GM19455 (cell line): ENCODE data around the gene NKAIN1.
"Not testable (repeated sequence)": the region's sequence is repeated elsewhere in the genome, so short reads cannot be mapped to it uniquely, and the experiment has no call there.

ENCODE experiments used
- ATAC-seq: cut with Tn5 transposase; IDR thresholded peaks from one replicate; pipeline ENCODE4 v1.9.1; 2021; ENCODE audit not compliant: unreplicated experiment

The NKAIN1 gene

DNA sequence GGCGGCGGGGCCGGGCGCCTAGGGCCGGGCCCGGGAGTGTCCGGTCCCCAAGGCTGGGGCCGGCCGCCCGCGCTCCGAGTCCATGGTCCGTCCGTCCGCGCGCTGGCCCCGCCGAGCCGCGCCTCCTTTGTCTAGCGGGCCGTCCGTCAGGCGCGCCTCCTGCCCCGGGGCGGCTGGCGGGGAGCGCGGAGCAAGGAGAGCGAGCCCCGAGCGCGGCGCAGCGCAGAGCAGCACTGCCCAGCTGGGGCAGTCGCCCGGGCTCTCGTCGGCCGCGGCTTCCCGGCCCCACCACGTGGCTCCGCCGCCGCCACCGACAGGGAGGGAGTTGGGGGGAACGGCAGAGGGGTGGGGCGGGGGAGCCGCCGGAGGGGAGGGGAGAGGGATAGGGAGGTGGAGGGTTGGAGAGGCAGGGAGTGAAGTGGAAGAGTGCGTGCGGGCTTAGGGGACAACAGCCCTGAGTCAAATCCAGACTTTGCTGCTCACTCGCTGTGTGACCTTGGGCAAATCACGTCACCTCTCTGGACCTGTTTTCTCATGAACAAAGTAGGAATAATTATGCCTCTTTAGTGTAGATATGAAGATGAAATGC lies at the start of gene NKAIN1:
TSS of gene NKAIN1 (minus strand) at position 235 of the 589 bp plus-strand sequence. CDS start 340 bp downstream, outside the sequence.
- ATAC-seq = no peak

DNA sequence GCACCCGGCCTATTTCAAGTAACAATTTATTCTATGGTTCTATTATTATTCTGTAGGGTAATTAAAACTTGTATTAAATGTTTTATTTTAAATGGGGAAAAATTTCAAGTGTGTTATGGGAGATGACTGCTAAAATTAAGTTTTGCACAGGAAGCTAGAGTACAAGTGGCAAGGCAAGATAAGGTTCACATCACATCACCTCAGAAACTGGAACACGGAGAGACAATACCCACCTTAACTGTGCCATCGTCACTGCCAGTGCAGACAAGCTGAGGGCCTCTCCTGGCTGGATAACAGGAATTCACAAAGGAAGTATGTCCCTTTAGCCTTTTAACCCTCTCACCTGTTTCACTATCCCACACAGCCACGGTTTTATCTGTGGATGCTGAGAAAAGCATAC lies 49.3 kb upstream of the NKAIN1 start:
- no peak for ATAC-seq

DNA sequence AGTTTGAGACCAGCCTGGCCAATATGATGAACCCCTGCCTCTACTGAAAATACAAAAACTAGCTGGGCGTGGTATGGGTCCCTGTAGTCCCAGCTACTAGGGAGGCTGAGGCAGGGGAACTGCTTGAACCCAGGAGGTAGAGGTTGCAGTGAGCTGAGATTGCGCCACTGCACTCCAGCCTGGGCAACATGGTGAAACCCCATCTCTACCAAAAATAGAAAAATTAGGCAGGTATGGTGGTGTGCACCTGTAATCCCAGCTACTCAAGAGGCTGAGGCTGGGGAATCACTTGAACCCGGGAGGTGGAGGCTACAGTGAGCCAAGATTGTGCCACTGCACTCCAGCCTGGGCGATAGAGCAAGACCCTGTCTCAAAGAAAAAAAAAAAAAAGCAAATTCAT lies 48.1 kb upstream of the NKAIN1 start:
- not testable (repeated sequence) for ATAC-seq

DNA sequence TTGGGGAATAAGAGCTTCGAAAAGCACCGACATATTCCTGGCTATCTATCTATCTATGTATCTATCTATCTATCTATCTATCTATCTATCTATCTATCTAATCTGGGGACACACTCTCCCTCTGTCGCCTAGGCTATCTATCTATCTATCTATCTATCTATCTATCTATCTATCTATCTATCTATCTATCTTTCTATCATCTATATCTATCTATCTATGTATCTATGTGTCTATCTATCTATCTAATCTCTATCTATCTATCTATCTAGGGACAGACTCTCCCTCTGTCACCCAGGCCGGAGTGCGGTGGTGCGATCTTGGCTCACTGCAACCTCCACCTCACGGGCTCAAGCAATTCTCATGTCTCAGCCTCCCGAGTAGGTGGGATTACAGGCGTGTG lies 42.7 kb upstream of the NKAIN1 start:
- not testable (repeated sequence) for ATAC-seq

DNA sequence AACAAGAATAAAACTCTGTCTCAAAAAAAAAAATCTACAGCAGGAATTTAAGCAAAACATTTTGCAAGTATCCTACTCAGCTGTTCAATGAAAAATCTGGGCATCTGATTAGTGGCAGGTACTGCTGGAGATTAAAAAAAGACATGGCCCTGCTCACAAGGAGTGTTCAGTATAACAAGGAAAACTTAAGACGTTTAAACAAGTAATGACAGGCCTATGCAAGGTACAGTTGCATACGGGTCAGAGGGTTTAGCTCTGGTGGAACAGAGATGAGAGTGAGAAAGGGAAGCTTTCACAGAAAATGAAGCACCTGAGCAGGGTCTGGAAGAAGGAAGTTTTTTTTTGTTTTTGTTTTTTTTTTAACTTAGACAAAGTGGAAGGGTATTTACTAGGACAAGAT lies 33.9 kb upstream of the NKAIN1 start:
- ATAC-seq = no peak

DNA sequence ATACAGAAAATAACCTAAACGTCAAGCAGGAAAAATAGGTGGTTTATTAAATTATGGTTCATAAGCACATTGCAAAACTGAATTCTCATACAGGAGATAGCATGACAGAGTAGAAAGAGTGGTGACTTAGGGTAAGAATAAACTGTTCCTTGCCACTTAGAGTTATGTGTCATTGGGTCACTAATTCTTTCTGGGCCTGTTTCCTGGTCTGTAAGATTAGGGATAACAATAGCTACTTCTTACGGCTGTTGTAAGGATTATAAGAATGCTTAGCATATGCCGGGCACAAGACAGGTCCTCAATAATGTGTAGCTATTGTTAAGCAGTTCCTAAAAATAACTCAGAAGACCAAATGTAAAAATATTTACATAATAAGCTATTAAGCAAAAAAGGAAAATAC lies 32.7 kb upstream of the NKAIN1 start:
- no peak for ATAC-seq

DNA sequence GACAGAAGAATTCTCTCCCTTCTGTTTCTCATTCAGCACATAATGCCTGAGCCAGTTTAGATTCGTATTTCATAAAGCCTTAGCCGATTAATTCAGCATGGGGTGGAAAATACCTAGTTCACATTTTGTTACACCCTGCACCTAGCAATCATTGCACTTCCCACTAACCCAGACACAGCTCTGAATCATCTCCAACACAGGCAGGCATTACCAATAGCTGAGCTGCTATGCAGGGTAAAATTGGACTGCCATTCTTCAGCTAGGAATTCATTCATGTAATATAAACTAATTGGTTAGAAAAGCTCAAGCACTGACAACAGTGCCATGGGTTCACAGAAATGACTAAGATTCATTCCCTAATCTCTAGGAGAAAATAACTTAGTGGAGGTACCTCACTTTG lies 26.9 kb upstream of the NKAIN1 start:
- no peak for ATAC-seq

DNA sequence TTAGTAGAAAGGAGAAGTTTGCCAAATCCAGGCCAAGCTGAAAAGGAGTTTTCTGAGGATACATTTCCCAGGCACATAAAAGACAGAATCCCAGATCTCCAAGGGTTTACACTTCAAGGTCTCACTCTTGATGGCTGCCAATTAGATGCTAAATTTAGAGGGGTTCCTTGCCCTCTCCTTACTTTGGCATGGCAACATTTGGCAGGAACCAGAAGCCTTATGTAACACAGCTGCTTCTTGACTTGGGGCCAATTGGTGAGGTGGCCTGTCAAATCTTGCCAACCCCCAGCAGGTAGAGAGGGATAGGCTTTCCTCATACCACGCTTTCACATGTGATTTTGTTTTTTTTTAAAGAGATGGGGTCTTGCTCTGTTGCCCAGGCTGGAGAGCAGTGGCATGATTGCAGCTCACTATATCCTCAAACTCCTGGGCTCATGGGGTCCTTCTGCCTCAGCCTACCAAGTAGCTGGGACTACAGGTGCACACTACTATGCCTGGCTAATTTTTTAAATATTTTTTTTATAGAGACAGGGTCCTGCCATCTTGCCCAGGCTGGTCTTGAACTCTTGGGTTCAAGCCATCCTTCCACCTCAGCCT lies 25.2 kb upstream of the NKAIN1 start:
- no peak for ATAC-seq

DNA sequence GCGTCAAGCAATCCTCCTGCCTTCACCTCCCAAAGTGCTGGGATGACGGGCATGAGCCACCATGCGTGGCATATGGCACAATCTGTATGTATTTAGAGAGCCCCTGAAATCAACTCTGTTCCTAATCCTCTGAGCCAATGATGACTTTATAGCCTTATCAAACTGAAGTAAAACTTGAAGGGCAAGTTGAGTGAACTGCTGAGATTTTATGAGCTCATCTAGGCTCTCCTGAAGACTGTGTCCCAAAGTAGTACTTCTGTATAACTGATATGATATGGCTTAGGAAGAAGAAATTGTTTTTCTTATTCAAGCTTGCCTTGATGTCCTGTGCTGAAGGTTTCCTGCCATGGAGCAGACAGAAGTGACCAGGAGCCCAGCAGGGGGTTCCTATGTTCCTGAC lies 23.7 kb upstream of the NKAIN1 start:
- ATAC-seq = no peak

DNA sequence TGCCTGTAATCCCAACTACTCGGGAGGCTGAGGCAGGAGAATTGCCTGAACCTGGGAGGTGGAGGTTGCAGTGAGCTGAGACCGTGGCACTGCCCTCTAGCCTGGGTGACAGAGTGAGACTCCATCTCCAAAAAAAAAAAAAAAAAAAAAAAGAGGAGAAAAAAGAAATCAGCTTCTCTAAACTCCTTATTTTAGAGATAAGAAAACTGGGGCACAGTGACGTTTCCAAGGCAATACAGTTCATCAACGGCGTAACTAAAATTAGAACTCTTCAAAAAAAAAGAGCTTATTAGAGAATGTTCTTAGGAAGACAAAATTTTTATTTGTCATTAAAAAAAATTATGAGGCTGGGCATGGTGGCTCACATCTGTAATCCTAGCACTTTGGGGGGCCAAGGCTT lies 22.7 kb upstream of the NKAIN1 start:
- ATAC-seq = not testable (repeated sequence)

DNA sequence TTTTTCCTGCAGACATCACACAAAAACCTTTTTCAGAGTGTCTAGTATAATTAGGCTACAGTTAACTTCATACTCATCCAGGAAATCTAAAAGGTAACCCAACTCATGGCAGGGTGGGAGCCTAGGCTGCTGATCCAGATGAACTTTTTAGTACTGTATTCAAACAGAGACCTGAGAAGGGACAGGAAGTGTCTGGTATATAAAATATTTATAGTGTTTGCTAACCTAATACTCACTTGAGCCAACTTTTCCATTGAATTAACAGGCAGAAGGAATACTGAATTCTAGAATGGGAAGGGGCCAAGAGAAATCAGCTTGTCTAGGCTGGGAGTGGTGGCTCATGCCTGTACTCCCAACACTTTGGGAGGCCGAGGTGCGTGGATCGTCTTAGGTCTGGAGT lies 22.2 kb upstream of the NKAIN1 start:
- no peak for ATAC-seq

DNA sequence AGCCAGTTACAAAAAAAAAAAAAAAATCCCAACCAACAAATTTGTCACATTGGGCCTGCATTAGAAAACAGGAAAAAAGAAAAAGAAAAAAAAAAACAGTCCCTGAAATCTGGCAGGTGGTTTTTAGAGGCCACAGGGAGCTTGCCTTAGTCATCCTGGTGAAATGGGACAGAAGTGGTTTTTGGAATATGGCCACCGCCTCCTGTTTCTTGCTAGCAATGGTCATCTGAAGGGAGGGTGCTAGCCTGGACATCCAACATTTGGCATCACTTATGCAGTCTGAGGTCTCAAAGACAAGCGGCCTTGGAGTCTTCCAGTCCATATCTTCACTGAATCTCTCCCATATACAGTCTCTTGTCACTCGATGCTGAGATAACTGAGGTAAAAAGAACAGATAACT lies 20.1 kb upstream of the NKAIN1 start:
- ATAC-seq = no peak

DNA sequence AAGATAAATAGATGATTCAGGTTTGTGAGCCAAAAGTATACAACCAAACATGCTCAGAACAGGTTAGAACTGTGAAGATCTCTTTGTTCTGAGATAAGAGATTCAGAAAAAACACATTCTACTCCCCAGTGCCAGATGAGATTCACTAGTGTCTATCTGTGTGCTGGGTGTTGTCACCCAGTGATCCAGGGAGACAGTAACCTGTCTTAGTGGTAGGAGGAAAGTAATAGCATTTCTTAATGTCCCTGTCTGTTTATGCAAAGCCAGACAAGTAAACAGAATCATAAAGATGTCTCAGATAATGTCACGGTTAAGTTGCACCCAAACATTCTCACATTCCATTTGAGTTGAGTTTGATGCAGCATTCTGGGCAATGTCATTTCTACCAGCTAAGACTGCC lies 18.9 kb upstream of the NKAIN1 start:
- no peak for ATAC-seq

DNA sequence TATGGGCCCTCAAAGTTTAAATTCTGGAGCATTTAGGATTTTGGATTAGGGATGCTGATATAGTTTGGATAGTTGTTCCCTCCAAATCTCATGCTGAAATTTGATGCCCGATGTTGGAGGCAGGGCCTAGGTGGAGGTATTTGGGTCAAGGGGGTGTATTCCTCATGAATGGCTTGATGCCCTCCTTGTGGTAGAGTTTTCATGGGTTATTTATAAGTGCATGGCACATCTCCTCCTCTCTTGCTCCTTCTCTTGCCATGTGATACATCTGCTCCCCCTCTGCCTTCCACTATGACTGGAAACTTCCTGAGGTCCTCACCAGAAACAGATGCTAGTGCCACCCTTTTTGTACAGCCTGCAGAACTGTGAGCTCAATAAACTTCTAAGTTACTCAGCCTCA lies 17.5 kb upstream of the NKAIN1 start:
- no peak for ATAC-seq

DNA sequence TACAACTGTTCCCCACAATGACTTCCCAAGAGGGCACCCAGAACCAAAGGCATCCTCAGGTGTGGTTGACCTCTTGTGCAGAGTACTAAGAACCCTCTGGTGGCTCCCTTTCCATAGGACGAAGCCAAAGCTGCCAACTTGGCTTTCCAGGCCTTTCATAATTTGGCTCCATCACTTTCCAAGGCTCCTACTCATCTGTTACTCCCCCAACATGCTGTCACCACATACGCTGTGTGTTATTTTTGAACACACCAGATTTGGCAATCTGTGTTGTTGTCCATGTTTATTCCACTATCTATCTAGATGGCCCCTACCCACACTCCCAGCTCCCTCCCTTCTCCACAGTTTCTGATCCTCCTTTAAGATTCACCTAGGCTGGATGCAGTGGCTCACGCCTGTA lies 10.2 kb upstream of the NKAIN1 start:
- ATAC-seq = no peak

DNA sequence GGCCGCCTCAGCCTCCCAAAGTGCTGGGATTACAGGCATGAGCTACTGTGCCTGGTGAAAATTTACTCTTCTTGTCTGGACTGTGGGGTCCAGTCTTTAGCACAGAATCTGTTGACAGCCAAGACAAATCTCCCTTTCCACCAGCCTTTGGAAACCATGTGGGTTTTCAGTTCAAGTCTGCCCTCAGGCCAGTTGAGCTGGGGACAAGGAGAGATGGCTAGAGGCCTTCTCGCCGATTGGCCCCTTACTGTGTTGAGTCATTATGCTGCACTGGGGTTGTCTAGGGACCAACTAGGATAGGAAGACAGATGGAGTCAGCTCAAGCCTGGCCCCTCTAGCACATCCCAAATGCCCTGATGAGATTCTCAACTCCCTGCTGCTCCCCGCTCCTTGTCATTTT lies 8.6 kb upstream of the NKAIN1 start:
- no peak for ATAC-seq

DNA sequence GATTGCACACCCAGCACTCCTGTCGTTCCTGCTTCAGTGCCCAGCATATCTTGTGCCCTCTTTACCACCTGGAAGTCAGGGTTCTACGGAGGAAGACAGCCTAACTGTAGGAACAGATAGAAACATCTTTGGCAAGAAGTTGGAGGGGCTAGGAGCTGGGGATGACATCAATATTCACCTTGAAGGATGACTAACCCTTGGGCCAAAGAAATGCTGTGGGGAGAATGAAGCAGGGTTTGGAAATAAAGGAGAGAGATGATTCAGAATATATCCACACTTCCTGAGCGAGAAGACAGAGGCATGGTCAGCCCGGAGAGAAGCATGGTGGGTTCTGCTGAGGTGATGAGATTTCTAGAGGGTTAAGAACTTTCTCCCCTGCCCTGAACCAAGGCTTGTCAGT lies 4.6 kb upstream of the NKAIN1 start:
- ATAC-seq = no peak

DNA sequence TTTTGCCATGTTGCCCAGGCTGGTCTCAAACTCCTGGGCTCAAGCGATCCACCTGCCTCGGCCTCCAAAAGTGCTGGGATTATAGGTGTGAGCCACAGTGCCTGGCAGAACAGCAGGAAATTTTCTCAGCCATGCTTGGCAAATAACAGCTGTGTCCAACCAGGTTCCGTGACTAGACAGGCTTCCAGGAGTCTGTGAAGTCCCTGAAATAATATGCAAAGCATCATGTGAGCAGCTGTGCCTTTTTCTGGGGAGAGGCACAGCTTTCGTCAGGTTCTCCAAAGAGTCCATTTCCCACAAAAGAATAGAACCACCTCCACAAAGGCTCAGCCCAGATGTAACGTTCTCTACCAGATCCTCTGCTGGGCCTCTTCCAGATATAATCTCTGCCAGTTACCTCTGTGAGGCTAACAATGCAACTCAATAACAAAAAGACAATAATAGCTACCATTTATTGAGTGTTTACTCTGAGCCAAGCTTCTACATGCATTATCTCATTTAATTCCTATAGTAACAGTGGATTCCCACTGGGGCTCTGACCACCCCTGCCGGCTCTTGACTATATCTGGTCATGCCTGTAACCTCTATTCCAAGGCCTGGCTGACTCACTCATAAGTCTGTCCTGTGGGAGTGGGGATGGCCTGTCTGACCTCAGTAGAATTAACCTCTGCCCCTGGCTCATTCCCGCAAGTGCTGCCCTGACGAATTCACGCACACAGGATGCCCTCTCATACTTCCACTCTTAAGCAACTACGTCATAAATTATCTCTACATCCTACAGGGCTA lies 4.0 kb upstream of the NKAIN1 start:
- no peak for ATAC-seq

DNA sequence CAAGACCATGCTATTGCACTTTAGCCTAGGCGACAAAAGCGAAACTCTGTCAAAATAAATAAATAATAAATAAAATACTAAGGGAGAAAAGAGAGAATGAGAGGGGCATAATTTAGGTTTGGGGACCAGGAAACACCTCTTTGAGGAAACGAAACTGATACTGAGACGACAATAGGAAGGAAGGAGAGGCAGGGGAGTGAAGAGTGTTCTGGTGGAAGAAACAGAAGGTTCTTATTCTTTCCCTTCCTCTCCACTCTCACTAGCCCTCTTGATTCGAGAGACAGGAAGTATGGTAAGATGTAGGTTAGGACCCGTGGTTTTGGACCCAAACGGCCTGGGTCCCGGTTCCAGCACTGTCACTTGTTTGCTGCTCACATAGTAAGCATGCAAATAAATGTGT lies 1.6 kb upstream of the NKAIN1 start:
- ATAC-seq = no peak

DNA sequence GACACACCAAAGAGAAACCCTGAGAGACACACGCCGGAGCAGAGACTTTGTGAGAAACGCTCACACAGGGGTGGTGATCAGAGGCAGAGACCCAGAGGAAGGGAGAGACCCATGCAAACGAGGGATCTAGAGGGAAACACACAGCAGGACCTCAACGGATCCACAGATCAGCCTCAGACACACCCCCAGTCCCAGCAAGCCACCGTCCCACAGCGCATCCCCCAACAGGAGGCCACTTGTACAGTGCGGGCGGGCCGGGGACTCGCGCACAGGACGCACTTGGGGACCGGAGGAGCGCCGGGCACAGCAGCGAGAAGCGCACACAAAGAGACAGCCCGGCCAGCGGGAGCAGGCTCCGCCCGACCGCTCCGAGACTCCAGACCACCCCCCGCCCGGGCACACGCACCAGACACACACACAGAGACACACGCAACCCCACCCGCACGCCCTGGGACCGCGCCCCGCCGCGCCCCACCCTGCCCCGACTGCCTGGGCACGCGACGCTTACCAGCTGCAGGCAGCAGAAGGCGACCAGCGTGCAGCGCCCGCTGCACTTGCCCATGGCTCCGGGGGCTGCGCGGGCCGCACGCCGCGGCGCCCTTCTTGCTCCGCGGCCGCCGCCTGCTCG lies 587 bp downstream of the NKAIN1 start:
- no peak for ATAC-seq

DNA sequence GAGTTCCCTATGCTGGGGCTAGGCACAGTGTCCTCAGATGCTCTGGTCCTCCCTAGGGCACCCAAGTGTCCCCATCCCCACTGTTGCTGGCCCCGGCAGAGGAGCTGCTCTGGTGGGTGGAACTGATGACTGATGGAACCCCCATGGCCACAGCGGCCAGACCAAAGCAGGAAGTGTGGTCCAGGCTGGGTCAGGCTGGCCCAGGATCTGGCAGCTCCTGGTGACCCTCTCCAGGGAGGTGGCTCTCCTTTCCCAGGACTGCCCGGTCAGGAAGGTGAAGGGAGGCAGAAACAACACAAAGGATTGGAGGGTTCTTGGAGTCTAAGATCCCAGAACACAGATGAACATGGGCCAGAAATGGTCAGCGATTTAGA lies 1.1 kb downstream of the NKAIN1 start:
- no peak for ATAC-seq

DNA sequence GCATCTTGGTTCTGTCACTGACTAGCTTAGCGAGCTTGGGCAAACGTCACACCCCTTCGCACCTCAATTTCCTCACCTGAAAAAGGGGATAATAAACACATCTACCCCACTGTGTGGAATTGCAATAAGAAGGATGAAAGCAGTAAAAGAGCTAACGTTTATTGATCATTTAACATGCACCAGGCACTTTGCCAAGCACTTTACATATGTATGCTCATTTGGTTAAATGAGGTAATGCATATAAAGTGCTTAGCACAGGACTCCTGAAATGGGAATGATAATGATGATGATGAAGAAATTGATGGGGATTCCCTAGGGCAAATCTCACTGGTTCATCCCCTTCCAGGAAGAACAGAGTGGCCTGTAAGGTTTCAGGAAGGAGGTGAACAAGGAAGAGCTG lies 4.8 kb downstream of the NKAIN1 start:
- ATAC-seq = no peak
